Measurements from ENCODE around the gene NELFA.

DNA sequence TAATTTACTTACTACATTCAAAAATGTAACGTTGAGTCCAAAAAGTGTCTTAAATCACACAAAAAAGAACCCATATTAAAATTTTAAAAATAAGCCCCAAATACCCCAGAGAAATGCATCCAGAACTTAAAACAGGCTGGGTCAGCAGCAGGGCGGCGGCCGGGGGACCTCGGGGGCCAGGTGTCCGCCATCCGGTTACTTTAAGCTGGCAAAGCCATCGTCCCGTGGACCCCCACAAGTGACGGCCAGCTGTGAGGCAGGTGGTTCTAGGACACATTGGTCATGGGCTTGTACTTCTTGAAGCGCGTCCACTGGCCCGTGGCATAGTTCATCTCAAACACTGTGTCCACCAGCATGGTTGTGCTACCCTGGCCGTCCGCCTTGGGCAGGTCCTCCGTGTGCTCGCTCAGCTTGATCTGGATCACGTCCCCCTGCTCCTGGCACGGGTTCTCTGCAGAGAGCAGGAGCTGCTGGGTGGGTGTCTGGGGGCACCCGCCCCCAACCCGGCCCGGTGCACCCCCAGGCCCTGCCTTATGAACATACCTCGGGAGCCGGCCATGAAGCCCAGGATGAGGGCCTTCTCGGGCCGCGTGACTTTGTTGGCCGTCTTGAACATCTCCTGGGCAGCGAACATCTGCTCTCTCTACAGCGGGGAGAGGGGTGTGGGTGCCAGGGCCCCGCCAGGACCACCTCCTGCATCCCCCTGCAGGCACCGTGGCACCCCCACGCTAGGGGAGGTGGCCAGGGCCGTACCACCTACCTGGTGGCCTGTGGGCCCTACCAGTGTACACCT is 25.5 kb downstream of the NELFA start:
- TF ChIP-seq CTCF (IDR thresholded peaks at IDR 0.05) (no peak), POLR2A (IDR thresholded peaks at IDR 0.05) (no peak), POLR2AphosphoS5 (IDR thresholded peaks at IDR 0.05) (no peak), EP300 (IDR thresholded peaks at IDR 0.05) (no peak)
